Measurements from ENCODE around the gene OR2T5.
"Not testable (repeated sequence)": the region's sequence is repeated elsewhere in the genome, so short reads cannot be mapped to it uniquely, and the experiment has no call there.

OR2T5 gene, protein sequence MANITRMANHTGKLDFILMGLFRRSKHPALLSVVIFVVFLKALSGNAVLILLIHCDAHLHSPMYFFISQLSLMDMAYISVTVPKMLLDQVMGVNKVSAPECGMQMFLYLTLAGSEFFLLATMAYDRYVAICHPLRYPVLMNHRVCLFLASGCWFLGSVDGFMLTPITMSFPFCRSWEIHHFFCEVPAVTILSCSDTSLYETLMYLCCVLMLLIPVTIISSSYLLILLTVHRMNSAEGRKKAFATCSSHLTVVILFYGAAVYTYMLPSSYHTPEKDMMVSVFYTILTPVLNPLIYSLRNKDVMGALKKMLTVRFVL

DNA sequence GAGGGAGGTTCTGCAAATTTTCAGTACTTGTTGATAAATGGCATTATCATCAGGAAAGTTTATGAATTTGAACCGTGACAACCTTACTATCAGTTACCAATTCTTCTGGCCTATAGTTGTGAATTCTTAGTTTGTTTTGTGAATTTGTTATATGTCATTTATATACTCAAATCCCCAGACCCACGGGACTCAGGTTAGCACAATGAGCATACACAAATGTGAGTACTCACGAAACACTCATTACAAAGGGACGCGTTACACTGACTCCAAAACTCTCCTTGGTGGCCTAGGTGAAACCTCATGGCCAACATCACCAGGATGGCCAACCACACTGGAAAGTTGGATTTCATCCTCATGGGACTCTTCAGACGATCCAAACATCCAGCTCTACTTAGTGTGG, at the start of gene OR2T5:
TSS of gene OR2T5 (plus strand) at position 301 of the 400 bp plus-strand sequence. CDS start at position 301, 0 bp downstream.
- not testable (repeated sequence) for DNase-seq (ENCODE audit: low read depth in 2 of 2)

DNA sequence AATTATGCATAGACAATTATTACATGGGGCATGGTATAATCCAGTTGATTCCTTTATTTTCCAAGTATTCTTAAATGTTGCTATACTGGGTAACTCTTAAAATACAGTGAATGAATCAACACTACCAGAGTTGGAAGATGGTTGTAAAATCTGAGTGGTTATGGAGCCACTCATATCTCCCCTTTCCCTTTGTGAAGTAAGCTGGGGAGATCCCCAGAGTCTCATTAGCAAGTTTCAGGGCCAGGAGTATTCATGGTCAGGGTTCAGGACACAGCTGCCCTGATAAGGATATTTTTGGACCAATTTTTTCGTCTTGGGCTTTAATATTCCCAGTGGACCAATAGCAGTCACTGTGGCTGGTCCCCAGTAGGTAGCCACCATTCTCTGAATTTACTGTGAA, 49.7 kb upstream of the OR2T5 start:
- DNase-seq (ENCODE audit: low read depth in 2 of 2), result not testable (repeated sequence)

DNA sequence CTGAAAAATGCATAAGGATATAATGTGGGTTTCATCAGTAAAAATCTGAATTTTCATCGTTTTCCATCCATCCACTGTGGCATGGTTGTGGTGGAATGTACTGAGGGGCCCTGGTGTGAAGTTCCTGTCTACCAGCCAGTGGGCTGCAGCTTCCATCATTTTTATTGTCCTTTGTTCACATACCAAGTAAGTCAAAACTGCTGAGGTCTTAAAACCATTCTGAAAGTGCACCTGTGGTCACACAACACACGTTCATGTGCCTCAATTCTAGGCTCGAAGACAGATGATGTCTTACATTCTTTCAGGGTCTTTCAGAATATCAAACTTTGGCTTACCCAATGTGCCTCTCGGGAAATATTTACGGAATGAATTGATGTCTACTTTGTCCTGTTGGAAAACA, 49.1 kb upstream of the OR2T5 start:
- not testable (repeated sequence) for DNase-seq (ENCODE audit: low read depth in 2 of 2)

DNA sequence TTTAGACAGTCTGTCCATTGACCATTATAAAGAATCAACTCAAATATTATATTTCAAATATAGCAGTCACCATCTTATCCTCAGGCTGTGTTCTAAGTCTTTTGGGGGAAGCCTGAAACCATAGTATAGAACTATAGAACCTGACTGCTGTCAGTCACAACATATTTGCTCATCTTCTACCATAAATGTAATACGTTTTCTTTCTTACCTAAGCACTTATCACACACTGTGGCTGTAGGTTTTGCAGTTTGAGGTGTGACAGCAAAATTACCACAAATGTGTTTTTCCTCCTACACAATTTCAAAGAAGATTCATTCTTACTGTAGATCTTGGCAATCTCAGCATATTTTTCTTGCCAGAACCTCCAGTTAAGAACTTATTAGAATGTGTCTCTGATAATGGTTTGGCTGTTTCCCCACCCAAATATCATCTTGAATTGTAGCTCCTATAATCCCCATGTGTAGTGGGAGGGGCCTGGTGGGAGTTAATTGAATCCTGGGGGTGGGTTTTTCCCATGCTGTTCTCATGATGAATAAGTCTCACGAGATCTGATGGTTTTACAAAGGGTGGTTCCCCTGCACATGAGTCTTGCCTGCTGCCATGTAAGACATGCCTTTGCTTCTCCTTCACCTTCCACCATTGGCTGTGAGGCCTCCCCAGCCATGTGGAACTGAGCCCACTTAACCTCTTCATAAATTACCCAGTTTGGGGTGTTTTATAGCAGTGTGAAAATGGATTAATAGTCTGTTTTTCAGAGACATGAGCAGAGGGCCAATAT, 45.7 kb upstream of the OR2T5 start:
- not testable (repeated sequence) for DNase-seq (ENCODE audit: low read depth in 2 of 2)

DNA sequence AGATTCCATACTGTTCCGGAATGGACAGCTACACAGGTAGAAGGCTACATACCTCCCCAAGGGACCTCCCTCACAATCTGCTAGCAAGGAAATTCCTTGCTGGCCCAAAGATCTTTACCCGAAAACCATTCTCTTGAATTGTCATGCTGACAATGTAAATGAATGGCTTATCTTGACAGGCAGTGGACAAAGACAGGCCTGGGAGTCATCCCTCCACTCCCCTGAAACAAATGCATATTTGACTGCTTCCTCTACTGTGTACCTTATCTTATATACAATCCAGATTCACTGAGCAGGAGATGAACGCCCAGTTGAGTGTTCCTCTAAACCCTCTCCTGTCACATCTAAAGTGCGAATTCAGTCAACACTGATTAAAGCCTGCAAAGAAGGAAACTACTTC, 43.8 kb upstream of the OR2T5 start:
- DNase-seq (ENCODE audit: low read depth in 2 of 2), result not testable (repeated sequence)

DNA sequence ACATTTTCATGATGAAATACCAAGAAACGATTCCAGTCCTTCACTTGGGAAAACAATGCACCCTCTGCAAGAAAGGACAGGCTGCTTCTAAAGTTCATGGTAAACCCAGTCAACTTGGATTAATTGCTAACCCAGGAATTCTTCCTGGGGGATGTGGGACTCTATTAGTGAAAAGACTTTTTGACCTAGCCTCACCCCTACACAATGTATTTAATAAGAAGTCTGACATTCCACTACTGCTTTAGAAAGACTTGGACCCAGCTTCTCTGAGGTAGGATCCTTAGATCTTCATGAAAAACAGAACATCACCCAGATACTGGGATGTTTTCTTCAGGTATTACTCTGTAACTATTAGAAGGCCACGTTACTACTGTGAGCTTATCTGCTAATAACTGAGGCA, 43.0 kb upstream of the OR2T5 start, which contains the start of gene OR2T2:
TSS of gene OR2T2 (plus strand) at position 239 of the 400 bp plus-strand sequence. CDS start 7,161 bp downstream, outside the sequence.
- DNase-seq (ENCODE audit: low read depth in 2 of 2), result not testable (repeated sequence)

DNA sequence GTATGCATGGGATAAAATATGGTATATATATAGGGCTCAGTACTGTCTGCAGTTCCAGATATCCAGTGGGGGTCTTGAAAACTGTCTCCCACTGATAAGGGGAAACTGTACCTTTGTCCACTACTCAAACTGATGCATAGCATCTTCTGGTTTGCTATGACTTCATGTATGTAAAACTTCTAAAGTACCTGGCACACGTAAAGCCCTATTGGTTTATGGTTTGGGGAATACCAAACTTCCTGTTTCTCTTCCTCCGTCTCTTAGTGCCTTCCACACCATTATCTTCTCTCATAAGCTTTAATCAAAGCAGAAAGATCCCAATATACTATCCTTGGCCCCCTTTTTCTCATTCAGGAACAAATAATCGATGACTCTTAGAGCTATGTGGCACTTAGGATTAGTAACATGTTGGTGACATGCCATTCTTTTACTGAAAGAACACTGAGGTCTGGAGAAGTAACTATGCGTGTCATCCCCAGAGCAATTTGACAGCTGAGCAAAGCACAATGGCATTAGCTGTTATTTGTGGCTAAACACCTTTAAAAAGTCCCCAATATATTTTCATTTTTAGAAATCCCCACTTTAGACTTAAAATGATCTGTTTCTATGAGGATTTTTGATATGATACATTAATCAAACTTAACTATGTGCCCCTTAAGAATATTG, 39.8 kb upstream of the OR2T5 start:
- not testable (repeated sequence) for DNase-seq (ENCODE audit: low read depth in 2 of 2)

DNA sequence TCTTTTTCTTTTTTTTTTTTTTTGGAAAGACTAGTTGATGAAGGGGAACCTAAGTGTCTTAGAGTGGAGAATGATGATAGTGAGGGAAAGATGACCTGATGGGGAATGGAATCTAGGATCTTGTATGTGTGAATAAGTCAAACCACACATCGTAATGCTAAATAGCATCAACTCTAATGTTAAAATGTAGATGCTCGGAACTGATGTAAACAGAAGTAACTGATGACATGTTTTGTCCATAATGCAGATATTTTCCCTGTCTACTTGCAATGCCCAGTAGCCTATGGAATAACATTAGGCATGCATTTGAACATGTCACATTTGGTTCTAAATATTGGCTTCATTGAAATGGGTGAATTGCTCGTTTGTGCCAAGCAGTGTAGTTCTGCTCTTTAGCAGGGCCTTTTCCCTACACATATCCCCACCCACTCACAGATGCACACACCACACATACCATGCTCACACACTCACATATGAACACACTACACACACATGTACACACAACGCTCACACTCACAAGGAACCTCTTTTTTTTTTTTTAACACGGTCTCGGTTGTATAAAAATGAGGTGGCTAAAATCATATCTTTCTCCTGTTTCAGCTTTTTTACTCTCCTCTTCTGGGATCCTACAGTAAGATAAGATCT, 38.4 kb upstream of the OR2T5 start:
- not testable (repeated sequence) for DNase-seq (ENCODE audit: low read depth in 2 of 2)

DNA sequence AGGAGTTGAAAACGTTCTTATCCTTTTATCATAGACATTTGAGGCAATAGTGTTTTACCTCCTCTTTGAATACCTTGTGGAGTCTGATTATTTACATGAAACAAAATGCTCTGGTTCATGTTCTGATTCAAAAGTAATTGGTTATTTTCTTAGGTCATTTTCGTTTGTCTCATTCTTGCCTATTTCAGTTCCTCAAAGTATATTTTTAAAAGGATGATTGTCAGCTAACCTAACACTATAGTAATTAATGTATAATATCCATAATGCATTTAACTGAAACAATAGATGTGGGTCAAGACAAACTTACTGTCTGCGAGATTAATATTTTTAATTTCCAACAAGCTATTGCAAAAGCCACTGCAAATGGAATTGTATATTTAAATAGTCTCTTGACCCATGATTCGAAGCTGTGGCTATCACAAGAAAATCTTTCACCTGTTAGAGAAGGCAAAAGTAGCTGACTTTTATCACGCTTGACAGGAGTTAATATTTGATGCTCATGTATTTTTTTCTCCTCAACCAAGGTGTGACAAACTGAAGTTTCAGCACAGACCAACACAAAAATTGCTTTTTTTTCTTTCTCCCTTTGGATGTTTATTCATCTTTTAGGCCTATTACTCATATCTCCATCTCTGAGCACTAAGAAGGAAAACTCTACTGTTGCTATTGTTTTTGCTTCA, 37.8 kb upstream of the OR2T5 start:
- DNase-seq (ENCODE audit: low read depth in 2 of 2), result not testable (repeated sequence)

DNA sequence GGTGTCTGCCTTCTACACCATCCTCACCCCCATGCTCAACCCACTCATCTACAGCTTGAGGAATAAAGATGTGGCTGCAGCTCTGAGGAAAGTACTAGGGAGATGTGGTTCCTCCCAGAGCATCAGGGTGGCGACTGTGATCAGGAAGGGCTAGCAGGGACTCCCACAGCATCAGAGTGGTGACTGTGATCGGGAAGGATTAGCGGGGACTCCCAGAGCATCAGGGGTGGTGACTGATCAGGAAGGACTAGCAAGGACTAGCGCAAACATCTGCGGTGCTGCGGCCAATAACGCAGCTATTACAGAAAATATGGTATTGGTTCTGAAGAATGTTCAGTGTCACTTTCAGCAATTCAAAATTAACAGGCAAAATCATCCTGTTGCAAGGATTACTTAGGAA, 34.8 kb upstream of the OR2T5 start:
- DNase-seq (ENCODE audit: low read depth in 2 of 2), result not testable (repeated sequence)

DNA sequence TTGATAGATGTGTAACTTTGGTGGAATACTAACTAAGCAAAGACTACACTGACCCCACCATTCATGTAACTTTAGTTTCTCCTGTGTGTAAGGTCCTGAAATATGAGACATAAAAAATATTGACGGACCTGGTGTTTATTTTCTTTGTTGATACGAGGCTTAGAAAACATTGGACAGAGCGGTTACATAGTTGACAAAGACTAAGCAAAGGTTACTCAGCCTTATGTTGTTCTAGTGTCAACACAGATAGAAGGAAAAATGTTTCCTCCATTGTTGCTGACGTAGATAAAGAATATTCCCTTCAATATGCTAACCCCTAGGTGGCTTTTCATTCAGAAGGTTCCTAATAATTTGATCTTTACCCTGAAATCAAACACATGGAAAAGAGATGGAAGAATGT, 33.3 kb upstream of the OR2T5 start:
- DNase-seq (ENCODE audit: low read depth in 2 of 2), result not testable (repeated sequence)

DNA sequence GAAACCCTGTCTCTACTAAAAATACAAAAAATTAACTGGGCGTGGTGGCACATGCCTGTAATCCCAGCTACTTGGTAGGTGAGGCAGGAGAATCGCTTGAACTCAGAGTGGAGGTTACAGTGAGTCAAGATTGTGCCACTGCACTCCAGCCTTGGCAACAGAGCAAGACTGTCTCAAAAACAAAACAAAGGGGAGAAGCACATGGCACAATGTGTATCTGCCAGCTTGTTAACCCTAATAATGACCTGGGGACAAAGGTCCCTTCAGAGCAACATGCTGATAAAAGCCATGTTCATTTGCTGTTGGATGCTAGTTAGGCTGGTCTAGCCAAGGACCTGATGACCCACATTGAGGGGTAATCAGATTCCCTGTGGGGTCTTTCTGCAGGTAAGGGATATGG, 31.8 kb upstream of the OR2T5 start:
- not testable (repeated sequence) for DNase-seq (ENCODE audit: low read depth in 2 of 2)

DNA sequence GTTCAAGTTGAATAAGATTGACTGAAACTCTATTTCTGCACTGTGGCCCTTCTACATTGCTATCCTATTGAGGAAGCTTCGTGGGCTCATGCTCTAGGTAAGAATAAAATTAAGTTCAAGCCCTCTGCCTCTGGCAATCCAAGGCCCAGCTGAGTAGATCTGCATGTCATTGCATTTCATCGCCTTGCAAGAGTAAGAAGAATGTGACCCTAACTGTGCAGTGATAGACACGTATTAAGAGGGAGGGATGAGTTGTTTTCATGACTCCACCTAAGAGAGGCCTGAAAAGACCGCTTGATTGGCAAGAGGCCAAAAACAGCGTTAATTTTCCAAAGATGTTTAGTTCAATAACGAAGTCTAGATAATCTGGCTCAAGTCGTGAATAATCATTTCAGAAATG, 29.3 kb upstream of the OR2T5 start:
- not testable (repeated sequence) for DNase-seq (ENCODE audit: low read depth in 2 of 2)

DNA sequence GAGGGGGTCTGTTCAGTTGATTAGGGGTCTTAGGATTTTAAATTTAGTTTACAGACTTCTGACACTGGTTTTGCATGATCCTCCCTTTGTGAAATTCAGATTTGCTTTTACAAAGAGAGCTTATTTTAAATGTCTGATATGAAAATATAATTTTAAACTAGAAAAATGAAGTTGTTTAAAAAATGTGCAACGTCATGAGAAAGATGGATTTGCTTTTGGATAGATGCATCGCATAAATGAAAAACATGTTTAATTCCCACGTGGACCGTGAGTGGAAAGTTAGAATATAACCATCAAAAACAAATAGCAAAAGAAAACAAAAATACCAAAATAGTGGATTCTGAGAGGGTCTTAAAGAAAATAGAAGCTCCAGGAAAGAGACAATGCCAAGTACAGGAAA, 17.2 kb upstream of the OR2T5 start:
- DNase-seq (ENCODE audit: low read depth in 2 of 2), result no peak

DNA sequence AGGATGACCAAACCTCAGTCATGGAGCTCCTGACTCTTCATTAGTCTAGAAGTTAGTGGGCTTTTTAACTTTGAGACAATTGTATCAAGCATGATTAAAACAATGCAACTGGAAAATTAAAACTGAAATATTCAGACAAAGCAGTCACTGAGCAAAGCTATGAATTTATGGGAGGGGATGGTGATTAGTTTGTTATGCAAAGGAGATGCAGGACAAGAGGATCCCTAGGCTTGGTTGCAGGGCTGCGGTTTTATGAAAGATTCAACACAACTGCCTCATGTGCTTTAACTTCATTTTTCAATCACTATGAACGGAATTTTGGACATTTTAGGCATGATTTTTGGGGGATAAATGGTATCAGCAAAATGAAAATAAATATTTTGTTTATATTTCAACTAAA, 16.3 kb upstream of the OR2T5 start:
- not testable (repeated sequence) for DNase-seq (ENCODE audit: low read depth in 2 of 2)

DNA sequence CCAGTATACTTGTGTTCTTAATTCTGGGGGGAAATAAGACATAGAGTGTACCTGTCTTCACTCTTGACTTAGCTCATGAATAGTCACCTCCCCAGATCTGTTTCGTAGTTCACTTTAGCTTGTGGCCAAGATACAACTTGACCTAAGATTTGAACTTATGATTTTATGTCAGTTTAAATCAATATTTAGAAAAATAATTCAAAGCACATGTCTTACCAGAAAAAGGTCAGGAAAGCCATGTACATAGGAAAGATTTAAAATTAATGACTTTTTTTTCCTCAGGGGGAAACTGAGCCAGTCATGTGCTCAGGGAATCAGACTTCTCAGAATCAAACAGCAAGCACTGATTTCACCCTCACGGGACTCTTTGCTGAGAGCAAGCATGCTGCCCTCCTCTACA, 15.3 kb upstream of the OR2T5 start, which contains the start of gene OR2T3:
TSS of gene OR2T3 (plus strand) at position 301 of the 400 bp plus-strand sequence. CDS start at position 301, 0 bp downstream.
- not testable (repeated sequence) for DNase-seq (ENCODE audit: low read depth in 2 of 2)

DNA sequence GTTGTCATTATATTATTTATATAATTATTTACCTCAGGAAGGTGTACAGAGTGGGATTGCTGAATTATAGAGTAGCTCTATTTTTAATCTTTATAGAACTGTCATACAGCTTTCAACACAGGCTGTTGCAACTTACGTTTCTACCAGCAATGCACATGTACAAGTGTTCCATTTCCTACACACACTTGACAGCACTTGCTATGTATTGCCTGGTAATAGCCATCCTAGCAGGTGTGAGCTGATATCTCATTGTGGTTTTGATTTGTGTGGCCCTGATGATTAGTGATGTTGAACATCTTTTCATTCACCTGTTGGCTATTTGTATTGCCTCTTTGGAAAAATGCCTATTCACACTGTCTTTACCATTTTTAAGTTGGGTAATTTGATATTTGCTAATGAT, 12.7 kb upstream of the OR2T5 start:
- not testable (repeated sequence) for DNase-seq (ENCODE audit: low read depth in 2 of 2)

DNA sequence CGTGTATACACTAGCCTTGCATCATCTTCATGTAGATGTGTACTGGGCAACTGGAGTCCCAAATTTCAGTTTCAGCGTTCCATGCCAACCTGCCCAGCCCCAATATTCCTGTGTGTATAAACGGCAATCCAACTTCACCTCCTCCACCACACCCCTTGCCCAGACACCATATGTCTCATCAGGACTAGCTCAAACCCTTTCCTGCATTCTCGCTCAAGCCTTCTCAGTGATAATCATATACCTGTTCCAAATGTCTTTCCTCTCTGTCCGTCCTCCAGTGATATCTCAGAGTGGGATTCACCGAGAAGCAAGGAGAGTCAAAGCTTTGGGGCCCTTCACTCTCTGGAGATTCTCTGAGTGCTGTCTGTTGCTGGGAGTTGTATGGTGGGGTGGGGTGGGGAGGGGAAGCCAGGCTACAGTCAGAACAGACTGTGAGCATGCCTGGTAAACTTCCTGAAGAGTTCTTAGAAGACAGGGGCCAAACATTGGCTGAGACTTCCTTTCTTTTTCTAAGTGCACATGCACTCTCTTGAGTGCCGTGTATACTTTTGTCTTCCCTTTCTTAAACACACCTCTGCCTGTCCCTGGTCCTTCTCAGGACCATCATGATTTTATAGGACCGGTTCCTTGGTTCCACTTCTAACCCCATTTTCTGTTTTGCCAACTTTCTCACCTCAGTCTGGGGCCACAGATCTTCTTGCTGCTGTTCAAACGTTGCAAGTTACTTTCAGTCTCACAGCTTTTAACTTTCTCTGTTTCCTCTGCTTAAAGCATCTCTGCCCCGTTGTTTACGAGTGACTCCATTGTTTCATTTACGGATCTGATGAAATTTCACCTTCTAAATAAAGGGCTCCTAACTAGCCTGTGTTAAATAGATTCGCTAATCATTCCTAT, 6.5 kb upstream of the OR2T5 start:
- not testable (repeated sequence) for DNase-seq (ENCODE audit: low read depth in 2 of 2)

DNA sequence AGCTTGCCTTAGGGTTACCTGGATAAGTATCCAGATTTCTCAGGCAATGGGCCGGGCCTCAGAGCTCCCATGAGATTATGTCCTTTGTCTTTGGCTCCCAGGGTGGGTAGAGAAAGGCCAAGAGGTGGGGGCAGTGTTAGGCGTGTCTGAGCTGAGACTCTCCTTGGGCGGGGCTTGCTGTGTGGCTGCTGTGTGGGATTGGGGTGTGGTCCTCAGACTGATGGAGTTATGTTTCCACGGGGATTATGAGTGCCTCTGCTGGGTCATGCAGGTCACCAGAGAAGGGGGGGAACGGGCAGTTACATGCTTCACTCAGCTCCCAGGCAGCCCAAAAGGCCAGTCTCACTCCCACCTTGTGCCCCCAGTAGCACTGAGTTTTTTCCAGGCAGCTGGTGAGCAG, 8.3 kb downstream of the OR2T5 start:
- DNase-seq (ENCODE audit: low read depth in 2 of 2), result not testable (repeated sequence)
